Stimulated activated CD4-positive, alpha-beta T cell treated with anti-CD3 and anti-CD28 coated beads, Interleukin-15, amount 100 ng/mL, for 24 hours (primary cell): ENCODE results near the gene CAMK2D.

Experiments
- DNase-seq: peaks from one replicate; pipeline ENCODE4 v3.0.0-alpha.2; 2020

The CAMK2D gene

GRCh38 chr4:113635739-113636437 is 125.7 kb downstream of the CAMK2D start:
- DNase-seq, result no peak

DNA sequence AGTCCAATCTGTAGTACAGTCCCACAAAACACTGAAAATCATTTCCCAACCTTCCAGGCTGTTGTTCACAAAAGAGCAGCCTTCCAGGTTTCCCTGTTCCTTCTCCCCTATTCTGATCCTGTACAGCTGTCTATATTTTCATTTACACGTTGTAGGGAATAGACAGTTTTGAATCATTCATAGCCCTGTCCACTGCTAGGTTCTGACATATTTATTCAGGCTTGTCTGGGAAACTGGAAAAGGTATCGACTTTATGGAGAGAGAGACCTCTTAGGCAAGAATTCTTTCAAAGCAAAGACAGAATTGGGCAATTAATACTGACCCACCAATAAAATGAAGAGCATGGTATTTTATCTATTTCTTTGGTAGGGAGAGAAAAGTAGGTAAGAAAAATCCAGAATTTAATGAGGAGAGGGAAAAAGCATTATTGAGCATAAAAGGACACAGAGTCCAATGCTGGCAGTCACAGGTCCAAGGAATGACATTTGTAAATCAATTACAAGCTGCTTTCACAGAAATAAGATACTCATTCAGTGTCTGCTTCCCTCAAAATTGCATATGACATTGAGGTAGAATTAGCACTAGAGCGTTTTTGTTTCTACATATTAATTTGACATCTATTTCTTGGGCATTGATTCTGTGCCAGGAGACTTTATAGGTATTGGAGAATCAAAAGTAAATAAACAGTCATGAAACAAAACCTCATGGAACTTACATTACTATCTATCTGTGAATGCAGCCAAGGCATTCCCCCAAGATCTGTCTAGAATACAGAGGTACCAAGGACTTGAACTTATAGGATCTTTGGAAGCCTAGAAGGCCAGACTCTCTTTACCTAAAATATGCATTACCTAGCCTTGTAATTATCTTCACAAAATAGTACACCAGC is 127.2 kb downstream of the CAMK2D start:
- no peak for DNase-seq

- DNase-seq, result no peak
Observed at GRCh38 chr4:113633467-113633866, 128.1 kb downstream of the CAMK2D start.

- no peak for DNase-seq
Observed at GRCh38 chr4:113628711-113629110, 132.8 kb downstream of the CAMK2D start.

- no peak for DNase-seq
Observed at GRCh38 chr4:113627321-113627720, 134.2 kb downstream of the CAMK2D start.

DNA sequence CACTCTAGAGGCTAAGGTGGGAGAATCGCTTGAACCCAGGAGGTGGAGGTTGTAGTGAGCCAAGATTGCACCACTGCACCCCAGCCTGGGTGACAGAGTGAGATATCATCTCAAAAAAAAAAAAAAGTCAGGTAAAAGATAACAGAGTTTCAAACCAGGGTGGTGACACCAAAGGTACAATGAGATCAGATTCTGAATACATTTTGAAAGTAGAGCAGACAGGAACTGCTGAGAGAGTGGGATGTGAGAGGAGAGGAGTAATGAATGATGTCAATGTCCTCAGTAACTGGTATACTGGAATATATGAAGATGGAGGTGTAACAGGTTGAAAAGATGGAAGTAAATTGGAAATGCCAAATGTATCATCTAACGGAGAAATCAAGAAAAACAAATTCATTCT is 135.6 kb downstream of the CAMK2D start:
- no peak for DNase-seq

- no peak for DNase-seq
Observed at GRCh38 chr4:113623274-113623894, 138.2 kb downstream of the CAMK2D start.

DNA sequence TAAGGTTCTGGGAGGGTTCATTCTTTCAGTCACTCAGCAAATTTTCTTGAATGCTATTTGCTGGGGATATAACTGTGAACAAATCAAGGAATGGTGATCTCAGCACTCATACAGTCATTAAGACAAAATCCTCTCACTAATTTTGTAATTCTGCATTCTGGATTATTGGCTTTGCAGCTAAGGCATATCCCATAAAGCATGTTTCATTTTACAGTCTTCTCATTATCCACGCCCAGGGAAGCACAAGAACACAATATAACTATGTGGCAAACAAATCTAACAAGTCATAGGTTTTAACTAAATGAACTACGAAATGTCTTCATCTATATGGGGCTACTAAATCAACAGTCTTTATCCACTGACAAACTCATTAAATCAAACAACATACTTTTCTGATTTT is 139.9 kb downstream of the CAMK2D start:
- DNase-seq, result no peak

- no peak for DNase-seq
Observed at GRCh38 chr4:113620032-113620431, 141.5 kb downstream of the CAMK2D start.

GRCh38 chr4:113619526-113619925 is 142.0 kb downstream of the CAMK2D start:
- no peak for DNase-seq

DNA sequence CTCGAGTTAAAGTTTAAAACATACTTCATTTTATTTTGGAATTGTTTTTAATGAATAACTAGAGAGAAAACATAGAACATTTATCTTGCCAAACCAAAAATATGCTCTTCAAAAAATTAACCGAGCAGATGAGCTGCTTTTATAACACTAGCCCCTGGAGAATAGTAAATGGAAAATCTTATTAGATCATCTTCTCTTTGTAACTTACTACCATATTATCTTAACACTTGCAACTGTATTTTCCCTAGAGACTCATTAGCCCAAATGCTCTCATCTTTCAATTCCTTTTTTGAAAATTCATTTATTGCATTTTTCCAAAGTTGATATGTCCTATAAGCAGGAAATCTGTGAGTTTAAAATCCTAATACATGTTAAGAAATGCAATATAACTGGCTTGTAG is 143.3 kb downstream of the CAMK2D start:
- no peak for DNase-seq

DNA sequence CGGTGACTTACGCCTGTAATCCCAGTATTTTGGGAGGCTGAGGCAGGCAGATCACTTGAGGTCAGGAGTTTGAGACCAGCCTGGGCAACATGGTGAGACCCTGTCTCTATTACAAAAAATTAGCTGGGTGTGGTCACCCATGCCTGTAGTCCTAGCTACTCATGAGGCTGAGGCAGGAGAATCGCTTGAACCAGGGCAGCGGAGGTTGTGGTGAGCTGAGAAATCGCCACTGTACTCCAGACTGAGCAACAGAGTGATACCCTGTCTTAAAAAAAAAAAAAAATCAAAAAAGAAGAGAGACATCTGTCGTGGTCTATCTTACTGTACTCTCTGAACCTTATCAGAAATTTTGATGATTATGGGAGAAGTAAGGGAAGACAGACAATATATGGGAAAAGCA is 144.3 kb downstream of the CAMK2D start:
- DNase-seq, result no peak

GRCh38 chr4:113616443-113616842 is 145.1 kb downstream of the CAMK2D start:
- DNase-seq, result no peak

DNA sequence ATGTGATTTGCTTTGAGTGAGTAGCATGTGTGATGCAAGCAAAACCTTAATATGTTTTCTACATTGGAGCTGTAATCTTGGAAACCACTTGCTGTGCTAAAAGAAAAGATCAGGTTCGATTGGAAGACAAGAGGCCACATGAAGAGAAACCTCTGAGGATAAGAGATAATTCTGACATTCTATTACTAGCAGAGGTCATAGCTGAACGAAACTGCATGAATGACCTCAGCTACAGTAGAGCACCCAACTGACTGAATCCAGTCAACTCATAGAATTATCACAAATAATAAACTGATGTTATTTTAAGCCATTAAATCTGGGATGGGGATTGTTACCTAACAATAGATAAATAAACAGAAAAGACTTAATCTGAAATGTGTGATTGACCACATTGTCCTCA is 147.1 kb downstream of the CAMK2D start:
- DNase-seq, result no peak

DNA sequence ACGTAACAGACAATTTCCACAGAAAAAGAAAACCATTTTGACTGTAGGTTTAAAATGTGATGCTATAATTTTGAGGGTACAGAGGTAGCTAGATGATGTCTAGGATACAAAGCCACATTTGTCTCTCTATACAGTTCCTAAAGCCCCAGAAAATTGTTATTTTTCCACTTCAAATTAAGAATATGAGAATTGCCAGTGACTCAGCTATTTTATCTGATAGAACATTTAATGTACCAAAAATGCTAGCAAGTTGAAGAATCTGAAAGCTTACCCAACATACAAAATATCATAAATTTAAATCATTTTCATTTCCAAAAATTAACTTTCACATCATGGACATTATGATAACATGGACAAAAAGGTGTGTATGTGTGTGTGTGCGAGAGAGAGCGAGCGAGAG is 148.0 kb downstream of the CAMK2D start:
- no peak for DNase-seq

DNA sequence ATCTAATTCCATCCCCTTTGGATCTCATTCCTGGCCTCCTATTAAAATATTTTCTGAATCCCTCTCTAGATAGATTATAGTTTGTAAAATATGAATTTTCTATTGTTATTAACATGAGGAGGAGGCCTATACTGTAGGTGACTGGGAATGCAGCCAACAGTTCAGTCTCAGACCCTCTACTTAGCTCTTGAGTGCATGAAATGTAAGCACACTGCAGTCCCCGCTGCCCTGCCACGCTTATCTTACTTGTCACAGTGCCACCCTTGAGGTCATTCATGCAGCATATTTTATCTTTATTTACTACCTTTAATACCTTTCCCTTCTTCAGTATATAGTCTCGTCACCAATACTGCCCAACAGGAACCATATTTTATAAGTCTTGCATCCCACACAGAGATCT is 151.0 kb downstream of the CAMK2D start:
- no peak for DNase-seq

GRCh38 chr4:113607998-113608397 is 153.5 kb downstream of the CAMK2D start:
- DNase-seq, result no peak

GRCh38 chr4:113607147-113607720 is 154.3 kb downstream of the CAMK2D start:
- no peak for DNase-seq

- no peak for DNase-seq
Observed at GRCh38 chr4:113604955-113605354, 156.6 kb downstream of the CAMK2D start.

DNA sequence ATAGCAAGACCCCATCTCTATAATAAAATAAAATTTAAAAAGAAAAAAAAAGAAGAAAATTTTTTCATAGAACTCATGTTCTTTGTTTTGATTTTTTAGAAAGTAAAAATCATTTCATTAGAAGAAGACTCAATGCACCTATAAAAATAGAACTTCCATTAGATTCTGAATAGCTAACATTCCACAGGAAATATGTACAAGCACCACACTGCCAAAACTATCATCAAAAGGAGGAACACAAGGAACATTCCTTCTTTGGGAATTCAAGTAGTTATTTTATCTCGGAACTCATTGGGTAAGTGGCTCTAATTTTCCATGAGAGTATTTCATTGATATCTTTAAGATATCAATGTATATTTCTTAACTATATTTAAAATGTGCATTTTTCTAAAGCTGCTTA is 157.6 kb downstream of the CAMK2D start:
- DNase-seq, result no peak

DNA sequence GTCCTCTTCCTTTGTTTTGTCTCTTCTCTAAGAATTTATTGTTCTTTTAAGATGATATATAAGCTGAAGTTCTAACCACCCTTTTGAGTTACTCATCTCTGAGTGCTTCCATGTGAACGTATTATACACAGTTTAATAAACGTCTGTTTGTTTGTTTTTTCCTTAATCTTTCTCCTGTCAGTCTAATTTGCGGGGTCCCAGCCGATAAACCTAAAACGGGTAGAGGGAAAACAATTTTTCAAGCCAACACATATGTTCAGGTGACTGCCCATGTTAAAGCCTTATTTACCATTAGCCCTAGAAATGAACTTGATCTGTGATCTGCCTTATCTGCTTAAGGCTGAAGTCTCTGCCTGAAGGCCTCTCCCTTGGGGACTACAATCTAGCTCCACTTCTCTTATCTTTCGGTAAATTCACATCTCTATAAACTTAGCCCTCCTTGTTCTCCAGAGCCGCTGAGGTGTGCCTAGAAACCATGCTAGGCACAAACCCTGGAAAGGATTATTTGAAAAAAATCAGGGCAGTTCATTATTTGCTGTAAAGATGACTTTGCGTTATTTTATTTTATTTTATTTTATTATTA is 158.8 kb downstream of the CAMK2D start:
- DNase-seq, result no peak

GRCh38 chr4:113601636-113602035 is 159.9 kb downstream of the CAMK2D start:
- no peak for DNase-seq

GRCh38 chr4:113596396-113596795 is 165.1 kb downstream of the CAMK2D start:
- DNase-seq, result no peak
